Stromal cell of bone marrow (primary cell): Measurements from ENCODE around the gene DCUN1D5.
A peak's percentile ranks its signal among the peaks of the same experiment; 100 is the strongest.

ENCODE experiments used
- DNase-seq: peaks from one replicate; pipeline ENCODE4 v3.0.0-alpha.2; 2012; ENCODE audit warnings: low read depth

DCUN1D5 gene

GRCh38 chr11:103091801-103092524 is at the start of gene DCUN1D5:
Gene DCUN1D5, minus strand, starts transcription at chr11:103092160. Its CDS starts 288 bp downstream, at chr11:103091872.
- DNase-seq: peak; percentile 86

- DNase-seq: no peak
Observed at GRCh38 chr11:103125462-103125861, 33.5 kb upstream of the DCUN1D5 start.

GRCh38 chr11:103114836-103115235 is 22.9 kb upstream of the DCUN1D5 start:
- no peak for DNase-seq

GRCh38 chr11:103112364-103112763 is 20.4 kb upstream of the DCUN1D5 start:
- DNase-seq: no peak

- no peak for DNase-seq
Observed at GRCh38 chr11:103111400-103111799, 19.4 kb upstream of the DCUN1D5 start.

GRCh38 chr11:103110391-103110790 is 18.4 kb upstream of the DCUN1D5 start:
- no peak for DNase-seq

- DNase-seq: no peak
Observed at GRCh38 chr11:103109818-103110388, 17.9 kb upstream of the DCUN1D5 start.

GRCh38 chr11:103108933-103109817 is 17.2 kb upstream of the DCUN1D5 start, which contains the start of gene DYNC2H1:
Gene DYNC2H1, plus strand, starts transcription at chr11:103109426. Its CDS starts 149 bp downstream, at chr11:103109575.
- peak; percentile 84 for DNase-seq

GRCh38 chr11:103097279-103097678 is 5.3 kb upstream of the DCUN1D5 start:
- no peak for DNase-seq

GRCh38 chr11:103091064-103091800 is 728 bp downstream of the DCUN1D5 start:
- no peak for DNase-seq

- DNase-seq: no peak
Observed at GRCh38 chr11:103086461-103086860, 5.5 kb downstream of the DCUN1D5 start.

GRCh38 chr11:103085758-103086365 is 6.1 kb downstream of the DCUN1D5 start:
- DNase-seq: no peak

GRCh38 chr11:103079833-103080232 is 12.1 kb downstream of the DCUN1D5 start:
- no peak for DNase-seq

- no peak for DNase-seq
Observed at GRCh38 chr11:103078710-103079109, 13.2 kb downstream of the DCUN1D5 start.

- no peak for DNase-seq
Observed at GRCh38 chr11:103077554-103077953, 14.4 kb downstream of the DCUN1D5 start.

GRCh38 chr11:103076361-103076760 is 15.6 kb downstream of the DCUN1D5 start:
- DNase-seq: no peak

- no peak for DNase-seq
Observed at GRCh38 chr11:103071008-103071407, 21.0 kb downstream of the DCUN1D5 start.

GRCh38 chr11:103070142-103070541 is 21.8 kb downstream of the DCUN1D5 start:
- no peak for DNase-seq

- no peak for DNase-seq
Observed at GRCh38 chr11:103069367-103069766, 22.6 kb downstream of the DCUN1D5 start.

GRCh38 chr11:103067118-103067517 is 24.8 kb downstream of the DCUN1D5 start:
- DNase-seq: no peak

- DNase-seq: no peak
Observed at GRCh38 chr11:103061656-103062055, 30.3 kb downstream of the DCUN1D5 start.
